ENCODE results near the gene RAET1G.

DNA sequence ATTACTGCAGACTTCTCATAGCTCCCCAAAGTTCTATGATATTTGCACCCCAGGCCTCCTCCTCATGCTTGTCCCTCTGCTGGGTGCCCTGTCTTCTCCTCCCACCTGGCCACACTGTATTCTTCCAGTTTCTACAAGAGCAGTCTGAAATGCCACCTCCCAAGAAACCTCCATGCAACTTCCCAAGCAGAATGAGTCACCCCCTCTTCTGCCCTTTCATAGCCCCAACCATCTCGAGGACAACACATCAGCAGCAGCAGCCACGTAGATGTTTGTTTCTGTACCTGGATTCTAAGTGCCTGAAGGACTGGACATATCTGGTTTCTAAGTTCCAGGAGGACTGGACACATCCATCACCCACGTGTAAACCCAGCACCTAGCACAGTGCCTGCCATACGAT, 12.3 kb upstream of the RAET1G start:
- TF ChIP-seq CTCF (IDR thresholded peaks at IDR 0.05) (no peak), TCF12 (IDR thresholded peaks at IDR 0.05) (no peak), MAX (IDR thresholded peaks at IDR 0.05; ENCODE audit: low read depth) (no peak), FOXJ3 (CRISPR knock-in tag; IDR thresholded peaks at IDR 0.05) (no peak), POLR2AphosphoS5 (IDR thresholded peaks at IDR 0.05; ENCODE audit: low read depth, low read length) (no peak), FOXM1 (IDR thresholded peaks at IDR 0.05; ENCODE audit: low read depth) (no peak), EZH2phosphoT487 (IDR thresholded peaks at IDR 0.05; ENCODE audit: borderline replicate concordance, low read depth) (no peak), JUND (IDR thresholded peaks at IDR 0.05) (no peak), MXI1 (IDR thresholded peaks at IDR 0.05; ENCODE audit: low read depth, low read length) (no peak)

All from SK-N-SH (cell line).